HG03175 (cell line): ENCODE measurements around the gene SLC6A3.

ENCODE experiments used
- ATAC-seq: cut with Tn5 transposase; IDR thresholded peaks from one replicate; pipeline ENCODE4 v1.9.1; 2021; ENCODE audit warnings: mild to moderate bottlenecking, moderate library complexity; ENCODE audit not compliant: unreplicated experiment

Gene SLC6A3

GRCh38 chr5:1356873-1357787 lies 88.1 kb downstream of the SLC6A3 start:
- ATAC-seq: no peak

GRCh38 chr5:1354576-1354975 lies 90.7 kb downstream of the SLC6A3 start:
- no peak for ATAC-seq

- no peak for ATAC-seq
Observed at GRCh38 chr5:1352231-1353219, 92.7 kb downstream of the SLC6A3 start.

GRCh38 chr5:1351156-1351555 lies 94.1 kb downstream of the SLC6A3 start:
- no peak for ATAC-seq

GRCh38 chr5:1349246-1349645 lies 96.0 kb downstream of the SLC6A3 start:
- no peak for ATAC-seq

GRCh38 chr5:1348986-1349245 lies 96.3 kb downstream of the SLC6A3 start:
- no peak for ATAC-seq

- ATAC-seq: no peak
Observed at GRCh38 chr5:1347571-1347970, 97.7 kb downstream of the SLC6A3 start.

- no peak for ATAC-seq
Observed at GRCh38 chr5:1346627-1347440, 98.4 kb downstream of the SLC6A3 start.

- no peak for ATAC-seq
Observed at GRCh38 chr5:1345876-1346626, 99.2 kb downstream of the SLC6A3 start.

GRCh38 chr5:1344975-1345838 lies 100.0 kb downstream of the SLC6A3 start, which contains the start of gene CLPTM1L:
CLPTM1L (minus strand) TSS chr5:1345099; CDS start chr5:1344841, 258 bp downstream.
- peak; percentile 82 for ATAC-seq

GRCh38 chr5:1343931-1344901 lies 101.0 kb downstream of the SLC6A3 start:
- ATAC-seq: peak; percentile 28

- ATAC-seq: no peak
Observed at GRCh38 chr5:1343315-1343751, 101.9 kb downstream of the SLC6A3 start.
